Astrocyte of the spinal cord (primary cell): Measurements from ENCODE around the gene CNBP.

Experiments
- DNase-seq: peaks from one replicate; pipeline ENCODE4 v3.0.0; 2011; ENCODE audit warnings: low read depth, low spot score
- H3K4me3 ChIP-seq: 2 replicates; pipeline ENCODE4 v1.5.1; 2011; ENCODE audit warnings: low read depth, mild to moderate bottlenecking, low read length, moderate library complexity
- in situ Hi-C: cut with HindIII; loops from 2 replicates; pipeline ENCODE4 v1.10.0; 2017; ENCODE audit warnings: low sequenced_read_pairs
- TF ChIP-seq, protein P1 (sequence below): IDR thresholded peaks from 2 replicates; pipeline ENCODE4 v1.5.1; 2012; ENCODE audit warnings: low read depth, mild to moderate bottlenecking, low read length, inconsistent platforms

Gene CNBP

GRCh38 chr3:129130291-129130813 is 53.3 kb downstream of the CNBP start:
- TF ChIP-seq, protein P1, sequence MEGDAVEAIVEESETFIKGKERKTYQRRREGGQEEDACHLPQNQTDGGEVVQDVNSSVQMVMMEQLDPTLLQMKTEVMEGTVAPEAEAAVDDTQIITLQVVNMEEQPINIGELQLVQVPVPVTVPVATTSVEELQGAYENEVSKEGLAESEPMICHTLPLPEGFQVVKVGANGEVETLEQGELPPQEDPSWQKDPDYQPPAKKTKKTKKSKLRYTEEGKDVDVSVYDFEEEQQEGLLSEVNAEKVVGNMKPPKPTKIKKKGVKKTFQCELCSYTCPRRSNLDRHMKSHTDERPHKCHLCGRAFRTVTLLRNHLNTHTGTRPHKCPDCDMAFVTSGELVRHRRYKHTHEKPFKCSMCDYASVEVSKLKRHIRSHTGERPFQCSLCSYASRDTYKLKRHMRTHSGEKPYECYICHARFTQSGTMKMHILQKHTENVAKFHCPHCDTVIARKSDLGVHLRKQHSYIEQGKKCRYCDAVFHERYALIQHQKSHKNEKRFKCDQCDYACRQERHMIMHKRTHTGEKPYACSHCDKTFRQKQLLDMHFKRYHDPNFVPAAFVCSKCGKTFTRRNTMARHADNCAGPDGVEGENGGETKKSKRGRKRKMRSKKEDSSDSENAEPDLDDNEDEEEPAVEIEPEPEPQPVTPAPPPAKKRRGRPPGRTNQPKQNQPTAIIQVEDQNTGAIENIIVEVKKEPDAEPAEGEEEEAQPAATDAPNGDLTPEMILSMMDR = no peak
- in situ Hi-C loops = no loop called here
- no peak for DNase-seq
- H3K4me3 ChIP-seq = no peak overlapping the region

DNA sequence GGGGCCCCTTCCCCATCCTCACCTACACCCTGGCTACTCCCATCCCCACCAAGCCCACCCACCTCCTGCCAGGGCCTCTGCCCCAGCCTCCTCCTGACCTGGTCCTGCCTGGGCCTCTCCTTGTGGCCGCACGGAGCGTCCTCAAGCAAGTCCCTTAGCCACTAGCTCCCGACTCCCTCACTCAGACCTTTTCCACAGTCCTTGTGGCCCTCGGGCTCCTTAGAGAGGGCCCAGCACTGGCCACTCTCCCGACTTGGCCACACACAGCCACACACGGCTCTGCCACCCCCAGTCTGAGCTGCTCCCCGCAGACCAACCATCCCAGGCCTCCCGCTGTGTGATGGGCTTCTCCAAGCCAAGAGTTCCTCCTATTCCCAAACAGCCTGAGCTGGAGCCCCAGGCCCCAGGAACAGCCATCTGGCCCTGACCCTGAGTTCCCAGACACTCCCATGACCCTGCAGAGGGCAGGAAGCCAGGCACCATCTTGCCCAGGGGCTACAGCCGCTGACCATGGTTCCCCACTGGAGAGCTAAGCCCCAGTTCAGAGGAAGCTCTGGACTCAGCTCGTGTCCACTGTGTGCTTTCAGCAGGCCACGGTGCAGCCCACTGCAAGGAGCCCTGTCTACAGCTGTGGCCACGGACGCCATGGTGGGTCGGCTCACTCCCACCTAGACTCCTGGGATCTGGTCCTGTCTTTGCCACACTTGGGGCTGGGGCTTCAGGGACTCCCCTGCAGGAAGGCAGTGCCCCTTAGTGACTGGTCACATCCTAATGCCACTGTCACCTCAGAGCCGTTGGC is 55.1 kb downstream of the CNBP start:
- no peak for DNase-seq
- no peak overlapping the region for H3K4me3 ChIP-seq
- in situ Hi-C loops = no loop called here
- TF ChIP-seq, protein P1 = no peak

DNA sequence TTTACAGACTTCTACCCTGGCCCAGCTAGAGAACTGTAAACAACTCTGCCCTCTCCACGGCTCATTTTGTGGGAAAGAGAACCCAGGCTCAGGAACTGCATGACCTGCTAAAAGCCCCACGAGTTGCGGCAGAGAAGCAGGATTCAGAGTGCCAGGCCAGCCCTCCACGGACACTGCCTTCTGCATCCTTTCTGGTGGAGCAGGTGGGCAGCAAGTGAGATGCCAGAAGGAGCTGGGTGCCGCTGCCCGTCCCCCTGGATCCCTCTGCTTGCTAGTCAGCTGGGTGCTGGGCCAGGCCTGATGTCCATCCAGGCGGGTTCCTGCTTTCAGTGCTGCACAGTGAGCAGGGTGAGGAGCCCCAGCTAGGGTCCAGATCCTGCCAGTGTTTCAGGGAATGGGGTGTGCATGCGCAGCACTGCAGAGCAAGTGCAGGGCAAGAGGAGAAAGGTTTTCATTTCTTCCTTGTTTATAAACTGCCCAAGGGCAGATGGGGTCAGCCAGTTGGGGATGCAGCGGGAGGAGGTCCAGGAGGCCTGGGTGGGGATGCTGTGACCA is 56.9 kb downstream of the CNBP start:
- no peak for DNase-seq
- in situ Hi-C loops = no loop called here
- TF ChIP-seq, protein P1 = no peak
- no peak overlapping the region for H3K4me3 ChIP-seq

GRCh38 chr3:129123314-129124060 is 60.2 kb downstream of the CNBP start:
- no peak overlapping the region for H3K4me3 ChIP-seq
- in situ Hi-C loops = no loop called here
- TF ChIP-seq, protein P1 = no peak
- no peak for DNase-seq

GRCh38 chr3:129122412-129123011 is 61.2 kb downstream of the CNBP start:
- in situ Hi-C loops = no loop called here
- DNase-seq = no peak
- TF ChIP-seq, protein P1 = no peak
- H3K4me3 ChIP-seq = peak overlapping the region; percentile 53

GRCh38 chr3:129121792-129122411 is 61.8 kb downstream of the CNBP start, which contains the start of gene RAB43:
RAB43 (minus strand) TSS chr3:129121804; CDS start chr3:129121489, 315 bp downstream.
- DNase-seq = peak; percentile 81
- in situ Hi-C loops = no loop called here
- peak within 1 kb of the TSS; percentile 65 for H3K4me3 ChIP-seq
- TF ChIP-seq, protein P1 = no peak
